Central memory CD8-positive, alpha-beta T cell (primary cell): Measurements from ENCODE around the gene GNAI3.

ENCODE experiments used
- ATAC-seq: fragments of 150-1000 bp; cut with Tn5 transposase; replicated peaks from 2 replicates; pipeline ENCODE4 v1.10.0; 2022; ENCODE audit warnings: mild to moderate bottlenecking, moderate FRiP score, moderate number of reproducible peaks; ENCODE audit not compliant: poor library complexity, severe bottlenecking; ENCODE audit errors: extremely low read depth
- DNase-seq, 2 donors: peaks; one replicate each; pipeline ENCODE4 v3.0.0; 2021; ENCODE audit warnings: low spot score in 2 of 2
- H3K27ac Mint-ChIP-seq: one replicate; pipeline ENCODE4 v1.8.0; 2022; ENCODE audit warnings: low read depth, mild to moderate bottlenecking, moderate library complexity, mixed read lengths
- H3K27me3 Mint-ChIP-seq: one replicate; pipeline ENCODE4 v1.8.0; 2022; ENCODE audit warnings: mixed read lengths
- H3K36me3 Mint-ChIP-seq: one replicate; pipeline ENCODE4 v1.8.0; 2022; ENCODE audit warnings: mild to moderate bottlenecking, moderate library complexity, mixed read lengths; ENCODE audit not compliant: insufficient read depth
- H3K4me1 Mint-ChIP-seq: one replicate; pipeline ENCODE4 v1.8.0; 2022; ENCODE audit warnings: mixed read lengths
- H3K4me3 Mint-ChIP-seq: one replicate; pipeline ENCODE4 v1.8.0; 2022; ENCODE audit warnings: mild to moderate bottlenecking, moderate library complexity, mixed read lengths
- H3K9me3 Mint-ChIP-seq: one replicate; pipeline ENCODE4 v1.8.0; 2022; ENCODE audit warnings: mixed read lengths

GNAI3 gene

DNA sequence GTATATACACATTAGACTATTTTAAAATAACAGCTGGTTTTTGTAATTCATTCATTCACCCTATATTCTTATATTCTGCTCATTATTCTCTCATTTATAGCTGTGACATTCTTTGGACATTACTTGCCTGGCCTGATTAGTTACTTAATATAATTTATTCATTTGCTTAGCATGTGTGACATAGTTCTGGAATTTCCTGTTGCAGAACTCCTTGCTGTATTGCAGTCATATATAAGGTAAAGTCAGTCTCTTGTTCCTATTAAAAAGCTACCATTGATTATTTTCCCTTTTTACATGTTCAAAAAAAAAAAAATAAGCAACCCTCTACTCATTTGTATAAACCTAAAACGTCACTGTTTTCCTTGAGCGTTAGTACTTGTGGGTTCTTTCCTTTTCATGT lies 47.1 kb downstream of the GNAI3 start:
- peaks cover 33% of the 10 kb centered on the region for H3K36me3 Mint-ChIP-seq
- DNase-seq (no peak), ATAC-seq (no peak)
- H3K9me3 Mint-ChIP-seq, result no peaks in the 10 kb centered on the region
- H3K27me3 Mint-ChIP-seq, result no peaks in the 10 kb centered on the region
- no peak overlapping the region for H3K27ac Mint-ChIP-seq
- H3K4me1 Mint-ChIP-seq, result no peaks in the 10 kb centered on the region
- no peak overlapping the region for H3K4me3 Mint-ChIP-seq

DNA sequence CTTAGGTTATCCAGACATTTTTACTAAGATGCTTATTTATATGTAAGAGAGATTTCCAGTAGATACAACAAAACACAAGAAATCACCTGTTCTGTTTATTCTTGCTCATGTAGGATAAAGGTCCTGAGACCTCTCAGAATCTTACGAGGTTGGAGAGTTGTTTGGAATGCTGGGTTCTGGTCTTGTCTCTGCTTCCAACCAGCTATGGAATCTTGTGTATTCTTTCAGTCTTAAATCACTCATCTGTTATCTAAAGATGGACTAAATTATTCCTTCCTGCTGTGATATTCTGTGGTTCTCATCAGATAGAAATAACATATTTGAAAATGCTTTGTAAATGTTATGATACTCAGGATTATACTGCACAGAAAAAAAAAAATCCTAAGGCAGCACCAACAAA lies 49.7 kb downstream of the GNAI3 start:
- no peak overlapping the region for H3K27ac Mint-ChIP-seq
- H3K4me3 Mint-ChIP-seq, result no peak overlapping the region
- no peaks in the 10 kb centered on the region for H3K9me3 Mint-ChIP-seq
- H3K36me3 Mint-ChIP-seq, result peaks cover 18% of the 10 kb centered on the region
- no peak for ATAC-seq
- DNase-seq, result no peak
- no peaks in the 10 kb centered on the region for H3K27me3 Mint-ChIP-seq
- H3K4me1 Mint-ChIP-seq, result no peaks in the 10 kb centered on the region

- Mint-ChIP-seq H3K27ac (no peak overlapping the region), H3K4me1 (no peaks in the 10 kb centered on the region), H3K27me3 (no peaks in the 10 kb centered on the region), H3K9me3 (no peaks in the 10 kb centered on the region), H3K36me3 (peaks cover 16% of the 10 kb centered on the region), H3K4me3 (no peak overlapping the region)
- no peak for DNase-seq
- ATAC-seq, result no peak
Observed at GRCh38 chr1:109598655-109599054, 50.2 kb downstream of the GNAI3 start.

GRCh38 chr1:109603229-109603628 lies 54.8 kb downstream of the GNAI3 start:
- ATAC-seq (no peak), DNase-seq (no peak)
- H3K4me3 Mint-ChIP-seq, result no peak overlapping the region
- H3K27ac Mint-ChIP-seq, result no peak overlapping the region
- peaks cover 2% of the 10 kb centered on the region for H3K36me3 Mint-ChIP-seq
- no peaks in the 10 kb centered on the region for H3K4me1 Mint-ChIP-seq
- H3K9me3 Mint-ChIP-seq, result no peaks in the 10 kb centered on the region
- H3K27me3 Mint-ChIP-seq, result no peaks in the 10 kb centered on the region

DNA sequence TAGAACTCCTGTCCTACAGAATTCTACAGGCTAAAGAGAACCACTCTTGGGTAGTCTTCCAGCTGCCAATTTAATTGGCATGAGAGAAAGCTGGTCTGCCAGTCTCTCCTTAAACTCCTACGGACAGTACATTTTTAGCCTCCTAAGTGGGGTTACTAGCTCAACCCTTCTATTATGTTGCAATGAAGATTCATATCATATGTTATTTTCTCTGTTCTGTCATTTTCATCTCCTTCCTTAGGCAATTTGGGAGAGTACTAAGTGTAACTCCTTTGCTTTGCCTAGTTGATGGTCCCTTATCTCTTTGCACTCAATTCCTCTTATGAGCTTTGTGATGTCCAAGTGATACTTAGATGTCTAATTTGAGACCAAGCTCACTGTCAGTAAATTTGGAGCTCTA lies 57.0 kb downstream of the GNAI3 start:
- Mint-ChIP-seq H3K27me3 (no peaks in the 10 kb centered on the region), H3K9me3 (no peaks in the 10 kb centered on the region), H3K36me3 (no peaks in the 10 kb centered on the region), H3K27ac (no peak overlapping the region), H3K4me3 (no peak overlapping the region), H3K4me1 (no peaks in the 10 kb centered on the region)
- ATAC-seq (no peak), DNase-seq (no peak)

DNA sequence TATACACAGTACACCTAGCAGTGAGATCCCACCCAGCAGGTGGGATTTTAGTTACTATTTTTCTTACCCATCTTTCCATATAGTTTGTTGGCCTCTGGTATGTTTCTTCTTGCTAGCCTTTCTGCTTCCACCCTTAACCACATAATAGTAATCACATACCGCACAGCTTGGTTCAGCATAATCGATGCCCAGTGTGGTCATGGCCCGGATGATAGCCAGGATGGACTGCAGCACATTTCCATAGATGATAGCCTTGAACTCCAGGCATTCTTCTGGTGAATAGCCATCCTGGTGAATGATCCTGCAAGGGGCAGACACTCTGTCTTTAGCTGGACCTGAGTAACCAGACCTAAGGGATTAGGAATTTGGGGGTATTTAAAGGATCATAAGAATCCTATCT lies 61.5 kb downstream of the GNAI3 start:
- Mint-ChIP-seq H3K4me1 (no peaks in the 10 kb centered on the region), H3K27ac (no peak overlapping the region), H3K36me3 (no peaks in the 10 kb centered on the region), H3K27me3 (no peaks in the 10 kb centered on the region), H3K9me3 (no peaks in the 10 kb centered on the region), H3K4me3 (no peak overlapping the region)
- no peak for ATAC-seq
- no peak for DNase-seq

DNA sequence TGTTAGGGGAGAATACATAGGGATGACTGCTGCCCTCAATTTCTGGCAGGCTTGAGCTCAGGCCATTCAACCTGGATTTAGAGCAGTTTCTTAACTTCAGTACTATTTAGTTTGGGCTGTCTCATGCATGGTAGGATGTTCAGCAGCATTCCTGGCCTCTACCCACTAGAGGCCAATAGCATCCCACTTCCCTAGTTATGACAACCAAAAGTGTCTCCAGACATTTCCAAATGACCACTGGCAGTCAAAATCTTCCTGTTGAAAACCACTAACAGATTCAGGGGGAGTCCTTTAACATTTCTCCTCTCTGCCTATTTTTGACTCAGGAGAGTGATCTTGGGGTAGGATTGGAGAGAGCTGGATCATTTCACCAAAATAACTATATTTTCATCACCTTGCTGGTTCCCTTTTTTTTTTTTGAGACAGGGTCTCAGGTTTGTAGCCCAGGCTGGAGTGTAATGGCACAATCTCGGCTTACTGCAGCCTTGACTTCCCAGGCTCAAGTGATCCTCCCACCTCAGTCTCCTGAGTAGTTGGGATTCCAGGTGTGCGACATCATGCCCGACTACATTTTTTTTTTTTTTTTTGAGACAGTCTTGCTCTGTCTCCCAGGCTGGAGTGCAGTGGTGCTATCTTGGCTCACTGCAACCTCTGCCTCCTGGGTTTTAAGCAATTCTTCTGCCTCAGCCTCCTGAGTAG lies 62.3 kb downstream of the GNAI3 start:
- Mint-ChIP-seq H3K4me1 (peaks cover under 1% of the 10 kb centered on the region), H3K4me3 (no peak overlapping the region), H3K27me3 (no peaks in the 10 kb centered on the region), H3K9me3 (no peaks in the 10 kb centered on the region), H3K27ac (no peak overlapping the region), H3K36me3 (no peaks in the 10 kb centered on the region)
- ATAC-seq (no peak), DNase-seq (no peak)

GRCh38 chr1:109611308-109611990 lies 63.0 kb downstream of the GNAI3 start:
- Mint-ChIP-seq H3K36me3 (no peaks in the 10 kb centered on the region), H3K27ac (no peak overlapping the region), H3K27me3 (no peaks in the 10 kb centered on the region), H3K4me1 (peaks cover 4% of the 10 kb centered on the region), H3K4me3 (no peak overlapping the region), H3K9me3 (no peaks in the 10 kb centered on the region)
- DNase-seq (no peak), ATAC-seq (no peak)

GRCh38 chr1:109613361-109614147 lies 65.1 kb downstream of the GNAI3 start:
- Mint-ChIP-seq H3K4me3 (no peak overlapping the region), H3K27ac (no peak overlapping the region), H3K36me3 (peaks cover 1% of the 10 kb centered on the region), H3K4me1 (peaks cover 8% of the 10 kb centered on the region), H3K9me3 (no peaks in the 10 kb centered on the region), H3K27me3 (no peaks in the 10 kb centered on the region)
- DNase-seq, result no peak
- ATAC-seq, result no peak

- no peak for DNase-seq
- Mint-ChIP-seq H3K27ac (no peak overlapping the region), H3K27me3 (no peaks in the 10 kb centered on the region), H3K4me3 (no peak overlapping the region), H3K36me3 (peaks cover 10% of the 10 kb centered on the region), H3K9me3 (no peaks in the 10 kb centered on the region), H3K4me1 (peaks cover 26% of the 10 kb centered on the region)
- ATAC-seq, result no peak
Observed at GRCh38 chr1:109615879-109616278, 67.5 kb downstream of the GNAI3 start.

- ATAC-seq, result no peak
- no peaks in the 10 kb centered on the region for H3K9me3 Mint-ChIP-seq
- no peak overlapping the region for H3K4me3 Mint-ChIP-seq
- peaks cover 10% of the 10 kb centered on the region for H3K36me3 Mint-ChIP-seq
- peaks cover 27% of the 10 kb centered on the region for H3K4me1 Mint-ChIP-seq
- no peak for DNase-seq
- H3K27ac Mint-ChIP-seq, result no peak overlapping the region
- no peaks in the 10 kb centered on the region for H3K27me3 Mint-ChIP-seq
Observed at GRCh38 chr1:109616391-109616790, 68.0 kb downstream of the GNAI3 start.

DNA sequence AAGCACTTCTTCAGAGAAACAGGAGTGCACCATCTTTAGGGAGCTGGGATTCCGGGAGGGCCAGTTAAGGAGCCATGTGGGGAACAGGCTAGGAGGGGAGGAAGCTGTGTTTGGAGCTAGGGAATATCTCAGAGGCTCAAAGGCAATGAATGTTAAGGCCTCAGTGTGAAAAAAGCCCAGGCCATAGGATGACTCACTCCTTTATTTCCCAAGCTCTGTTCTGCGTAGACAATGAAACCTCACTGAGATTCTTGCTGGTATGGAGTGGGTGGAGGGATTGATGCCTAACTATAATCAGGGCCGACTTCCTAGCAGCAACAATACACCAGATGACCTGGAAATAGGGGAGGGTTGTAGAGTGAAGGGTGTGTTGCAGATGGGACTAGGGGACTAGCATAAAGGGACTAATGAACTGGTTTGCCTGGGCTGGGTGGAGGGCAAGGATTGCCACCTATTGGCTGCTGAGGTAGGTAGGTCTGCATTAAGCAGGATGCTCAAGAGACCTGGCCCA lies 68.9 kb downstream of the GNAI3 start:
- no peak for ATAC-seq
- H3K36me3 Mint-ChIP-seq, result peaks cover 12% of the 10 kb centered on the region
- H3K27me3 Mint-ChIP-seq, result no peaks in the 10 kb centered on the region
- peaks cover 36% of the 10 kb centered on the region for H3K4me1 Mint-ChIP-seq
- DNase-seq, result no peak
- no peaks in the 10 kb centered on the region for H3K9me3 Mint-ChIP-seq
- no peak overlapping the region for H3K27ac Mint-ChIP-seq
- no peak overlapping the region for H3K4me3 Mint-ChIP-seq
